Measurements from ENCODE around the gene CARS1.

GRCh38 chr11:2989006-2989405 is 68.2 kb downstream of the CARS1 start:
- TF ChIP-seq CTCF (IDR thresholded peaks at IDR 0.05) (no peak), EP300 (IDR thresholded peaks at IDR 0.05) (no peak), POLR2A (IDR thresholded peaks at IDR 0.05) (no peak)

All from tibial nerve (tissue), 4 donors.